ENCODE results near the gene EIF1.

DNA sequence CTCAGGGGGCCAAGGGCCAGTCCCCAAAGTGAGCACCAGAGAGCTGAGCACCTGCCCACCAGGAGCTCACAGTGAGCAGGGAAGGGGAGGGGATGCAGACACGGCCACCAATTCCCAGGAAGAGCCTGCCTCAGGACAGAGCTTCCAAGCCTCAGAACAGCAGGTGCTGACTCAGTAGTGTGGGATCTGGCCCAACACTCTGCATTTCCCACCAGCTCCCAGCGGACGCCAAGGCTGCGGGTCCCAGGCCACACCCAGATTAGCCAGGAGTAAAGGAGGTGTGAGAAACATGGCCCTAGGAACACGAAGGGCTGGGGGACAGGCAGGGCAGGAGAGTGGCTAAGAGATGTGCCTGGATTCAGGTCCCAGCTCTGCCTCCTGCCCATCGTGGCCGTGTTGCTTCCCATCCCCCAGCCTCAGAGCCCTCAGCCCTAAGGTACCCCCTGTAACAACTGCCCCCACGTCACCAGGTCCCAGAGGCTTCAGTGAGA is 28.4 kb upstream of the EIF1 start:
- TF ChIP-seq CTCF (conservative IDR thresholded peaks at IDR 0.05; ENCODE audit: low read length), result no peak
- no peak for TF ChIP-seq EZH2phosphoT487 (IDR thresholded peaks at IDR 0.05; ENCODE audit: borderline replicate concordance, low read depth, low read length)

Measured in OCI-LY7 (cell line).